CD4-positive, CD25-positive, alpha-beta regulatory T cell (primary cell): ENCODE data around the gene WDTC1. TPM values are rescaled to one million over a fixed set of nuclear protein-coding genes. Genes with fewer than 3 reads are reported as not detected.

Experiments
- ATAC-seq, 2 donors: fragments of 150-1000 bp; cut with Tn5 transposase; one replicate each; pipeline ENCODE4 v1.10.0; 2021; ENCODE audit warnings: low read depth in 2 of 2, moderate number of reproducible peaks in 2 of 2, moderate library complexity in 1 of 2
- DNase-seq, 3 donors: peaks; one replicate each; pipeline versions ENCODE4 v3.0.0 to v3.0.0-alpha.2; 2012 to 2022; ENCODE audit warnings: mixed read lengths in 1 of 3
- H3K27ac ChIP-seq: one replicate; pipeline ENCODE4 v1.7.0; 2013; ENCODE audit warnings: mild to moderate bottlenecking, low read length; ENCODE audit not compliant: insufficient read depth, poor library complexity, severe bottlenecking
- H3K27me3 ChIP-seq: one replicate; pipeline ENCODE4 v1.7.0; 2013; ENCODE audit warnings: low read length; ENCODE audit not compliant: control insufficient read depth, insufficient read depth
- H3K36me3 ChIP-seq: one replicate; pipeline ENCODE4 v1.7.0; 2013; ENCODE audit warnings: mild to moderate bottlenecking, low read length, moderate library complexity; ENCODE audit not compliant: control insufficient read depth, insufficient read depth
- H3K4me1 ChIP-seq: 2 replicates; pipeline ENCODE4 v1.7.0; 2013; ENCODE audit warnings: mild to moderate bottlenecking, low read length; ENCODE audit not compliant: insufficient read depth, control insufficient read depth, poor library complexity, severe bottlenecking
- H3K4me3 ChIP-seq: one replicate; pipeline ENCODE4 v1.7.0; 2013; ENCODE audit warnings: low read depth, mild to moderate bottlenecking, low read length, moderate library complexity
- H3K9me3 ChIP-seq, 2 experiments: 1 replicate in 1 of 2; 2 replicates in 1 of 2; pipeline ENCODE4 v1.7.0; 2013; ENCODE audit warnings: low read length in 2 of 2, mild to moderate bottlenecking in 1 of 2, moderate library complexity in 1 of 2; ENCODE audit not compliant: control insufficient read depth in 2 of 2
- H3K27ac Mint-ChIP-seq, 3 donors: one replicate each; pipeline ENCODE4 v1.8.0; 2020 to 2022; ENCODE audit warnings: mild to moderate bottlenecking in 3 of 3, mixed read lengths in 3 of 3, moderate library complexity in 2 of 3
- H3K27me3 Mint-ChIP-seq: one replicate; pipeline ENCODE4 v1.8.0; 2022; ENCODE audit warnings: mild to moderate bottlenecking, mixed read lengths
- H3K36me3 Mint-ChIP-seq: one replicate; pipeline ENCODE4 v1.8.0; 2020; ENCODE audit warnings: mixed read lengths
- H3K4me1 Mint-ChIP-seq, 4 donors: one replicate each; pipeline ENCODE4 v1.8.0; 2020 to 2022; ENCODE audit warnings: mixed read lengths in 4 of 4, mild to moderate bottlenecking in 1 of 4
- H3K4me3 Mint-ChIP-seq, 4 donors: one replicate each; pipeline ENCODE4 v1.8.0; 2020 to 2022; ENCODE audit warnings: mild to moderate bottlenecking in 4 of 4, mixed read lengths in 4 of 4, moderate library complexity in 3 of 4
- H3K9me3 Mint-ChIP-seq, 7 donors: one replicate each; pipeline ENCODE4 v1.8.0; 2020 to 2022; ENCODE audit warnings: mixed read lengths in 7 of 7, mild to moderate bottlenecking in 3 of 7, moderate library complexity in 2 of 7
- polyA plus RNA-seq, 4 donors: library from polyadenylated mRNA; unstranded; fragments of 300-500 nt; fragmentation: Illumina TruSeq; gene quantifications; one replicate each; pipeline ENCODE4 v1.2.3, GENCODE V29; 2021
- total RNA-seq: library from RNA; stranded (reverse); gene quantifications from one replicate; pipeline ENCODE4 v1.2.3, GENCODE V29; 2022

WDTC1 gene
- total and polyA plus RNA-seq, 5 donors from 2014 or later: 3.3 to 46.1 (median 5.6) TPM

- Mint-ChIP-seq H3K4me1 (peaks cover 0 to 40% (median 16%) of the 10 kb centered on the region in 4 donors), H3K27ac (no peak overlapping the region), H3K27me3 (no peaks in the 10 kb centered on the region), H3K4me3 (peak overlapping the region in 1 of 4 donors; percentile 66), H3K9me3 (no peaks in the 10 kb centered on the region), H3K36me3 (peaks cover 6% of the 10 kb centered on the region)
- peaks cover 42% of the 10 kb centered on the region for H3K4me1 ChIP-seq
- peaks cover 5% of the 10 kb centered on the region for H3K36me3 ChIP-seq
- no peaks in the 10 kb centered on the region for H3K27me3 ChIP-seq
- no peak overlapping the region for H3K4me3 ChIP-seq
- H3K27ac ChIP-seq: no peak overlapping the region
- ATAC-seq (no peak), DNase-seq (no peak)
- no peaks in the 10 kb centered on the region for H3K9me3 ChIP-seq
Measured at GRCh38 chr1:27353629-27354028, 119.2 kb downstream of the WDTC1 start.

DNA sequence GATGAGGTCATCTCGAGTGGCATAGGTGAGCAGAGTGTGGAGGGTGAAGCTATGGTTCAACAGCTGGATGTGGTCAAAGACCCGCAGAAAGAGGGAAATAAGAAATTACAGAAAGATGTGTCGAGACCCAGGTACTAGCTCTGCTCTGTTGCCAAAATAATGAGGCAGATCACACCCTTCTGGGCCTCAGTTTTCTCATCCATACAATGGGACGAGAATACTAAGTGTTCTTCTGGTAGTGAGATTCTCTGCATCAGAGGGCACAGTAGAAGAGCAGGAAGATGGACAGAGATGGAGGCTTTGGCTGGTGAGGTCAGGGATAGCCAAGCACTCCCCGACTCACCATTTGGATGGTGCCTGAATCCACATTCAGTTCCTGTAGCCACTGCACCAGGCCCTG is 121.3 kb downstream of the WDTC1 start:
- H3K9me3 Mint-ChIP-seq: no peaks in the 10 kb centered on the region
- peaks cover 6% of the 10 kb centered on the region for H3K36me3 Mint-ChIP-seq
- Histone ChIP-seq H3K27me3 (no peaks in the 10 kb centered on the region), H3K9me3 (no peaks in the 10 kb centered on the region), H3K27ac (peak overlapping the region; percentile 65), H3K36me3 (no peaks in the 10 kb centered on the region), H3K4me1 (peaks cover 45% of the 10 kb centered on the region), H3K4me3 (no peak overlapping the region)
- DNase-seq: no peak
- peaks cover 0 to 57% (median 26%) of the 10 kb centered on the region in 4 donors for H3K4me1 Mint-ChIP-seq
- peak overlapping the region in 2 of 3 donors; percentile 11 to 72 for H3K27ac Mint-ChIP-seq
- ATAC-seq: no peak
- peaks cover 4% of the 10 kb centered on the region for H3K27me3 Mint-ChIP-seq
- H3K4me3 Mint-ChIP-seq: peak overlapping the region; percentile 52 to 79 (median 77)

- Histone ChIP-seq H3K4me3 (no peak overlapping the region), H3K9me3 (no peaks in the 10 kb centered on the region), H3K4me1 (peaks cover 45% of the 10 kb centered on the region), H3K27ac (peak overlapping the region; percentile 65), H3K36me3 (no peaks in the 10 kb centered on the region), H3K27me3 (no peaks in the 10 kb centered on the region)
- H3K36me3 Mint-ChIP-seq: peaks cover 6% of the 10 kb centered on the region
- ATAC-seq (no peak), DNase-seq (no peak)
- H3K27me3 Mint-ChIP-seq: peaks cover 4% of the 10 kb centered on the region
- peaks cover 0 to 58% (median 26%) of the 10 kb centered on the region in 4 donors for H3K4me1 Mint-ChIP-seq
- no peaks in the 10 kb centered on the region for H3K9me3 Mint-ChIP-seq
- H3K4me3 Mint-ChIP-seq: peak overlapping the region; percentile 52 to 79 (median 77)
- peak overlapping the region; percentile 55 to 87 (median 72) for H3K27ac Mint-ChIP-seq
Measured at GRCh38 chr1:27356277-27356618, 121.8 kb downstream of the WDTC1 start.

GRCh38 chr1:27356619-27357280 is 122.3 kb downstream of the WDTC1 start:
- Histone ChIP-seq H3K4me3 (peak overlapping the region; percentile 37), H3K9me3 (no peaks in the 10 kb centered on the region), H3K27ac (peak overlapping the region; percentile 65), H3K36me3 (no peaks in the 10 kb centered on the region), H3K4me1 (peaks cover 45% of the 10 kb centered on the region), H3K27me3 (no peaks in the 10 kb centered on the region)
- Mint-ChIP-seq H3K27ac (peak overlapping the region; percentile 56 to 83 (median 75)), H3K9me3 (no peaks in the 10 kb centered on the region), H3K4me3 (peak overlapping the region; percentile 79 to 89 (median 83)), H3K4me1 (peaks cover 0 to 61% (median 26%) of the 10 kb centered on the region in 4 donors), H3K27me3 (peaks cover 4% of the 10 kb centered on the region), H3K36me3 (peaks cover 4% of the 10 kb centered on the region)
- ATAC-seq (peak; percentile 29 to 40), DNase-seq (peak in 1 of 3 donors; percentile 31)

- DNase-seq: peak; percentile 72 to 87 (median 84)
- Mint-ChIP-seq H3K4me1 (peaks cover 0 to 66% (median 26%) of the 10 kb centered on the region in 4 donors), H3K27ac (peak overlapping the region; percentile 56 to 83 (median 75)), H3K9me3 (no peaks in the 10 kb centered on the region), H3K27me3 (peaks cover 4% of the 10 kb centered on the region), H3K4me3 (peak overlapping the region; percentile 79 to 89 (median 83)), H3K36me3 (peaks cover 3% of the 10 kb centered on the region)
- H3K4me3 ChIP-seq: peak overlapping the region; percentile 37
- no peaks in the 10 kb centered on the region for H3K27me3 ChIP-seq
- no peaks in the 10 kb centered on the region for H3K9me3 ChIP-seq
- ATAC-seq: peak; percentile 73 to 81
- peak overlapping the region; percentile 65 for H3K27ac ChIP-seq
- H3K4me1 ChIP-seq: peaks cover 45% of the 10 kb centered on the region
- H3K36me3 ChIP-seq: no peaks in the 10 kb centered on the region
Measured at GRCh38 chr1:27357281-27358037, 123.0 kb downstream of the WDTC1 start.

Other genes starting within 250 kb of the WDTC1 start
- gene TRNP1, start 240.9 kb upstream of the WDTC1 start, total RNA-seq: not detected
- not detected for gene TRNP1, start 240.9 kb upstream of the WDTC1 start, polyA plus RNA-seq
- gene TENT5B, start 221.8 kb upstream of the WDTC1 start, total RNA-seq: not detected
- not detected for gene TENT5B, start 221.8 kb upstream of the WDTC1 start, polyA plus RNA-seq
- gene SLC9A1, start 79.5 kb upstream of the WDTC1 start, total RNA-seq: 32.3 TPM
- 1 to 10 TPM; 5.4 to 8.7 (median 7.0) TPM for gene SLC9A1, start 79.5 kb upstream of the WDTC1 start, polyA plus RNA-seq
- 26.3 TPM for gene TMEM222, start 87.5 kb downstream of the WDTC1 start, total RNA-seq
- 10 to 100 TPM; 59.9 to 71.2 (median 67.4) TPM for gene TMEM222, start 87.5 kb downstream of the WDTC1 start, polyA plus RNA-seq
- 191 TPM for gene SYTL1, start 107.4 kb downstream of the WDTC1 start, total RNA-seq
- 100 to 1,000 TPM in 3 of 4 donors, 10 to 100 TPM in 1; 91.0 to 138 (median 120) TPM for gene SYTL1, start 107.4 kb downstream of the WDTC1 start, polyA plus RNA-seq
- 4.5 TPM for gene MAP3K6, start 132.3 kb downstream of the WDTC1 start, total RNA-seq
- 1 to 10 TPM; 3.8 to 8.3 (median 6.2) TPM for gene MAP3K6, start 132.3 kb downstream of the WDTC1 start, polyA plus RNA-seq
- not detected for gene FCN3, start 140.2 kb downstream of the WDTC1 start, total RNA-seq
- not detected for gene FCN3, start 140.2 kb downstream of the WDTC1 start, polyA plus RNA-seq
- gene CD164L2, start 148.7 kb downstream of the WDTC1 start, total RNA-seq: not detected
- not detected for gene CD164L2, start 148.7 kb downstream of the WDTC1 start, polyA plus RNA-seq
- gene GPR3, start 158.0 kb downstream of the WDTC1 start, total RNA-seq: 0.47 TPM
- gene GPR3, start 158.0 kb downstream of the WDTC1 start, polyA plus RNA-seq: under 1 TPM in 2 of 4 donors, not detected in 2; 0.07 to 0.21 TPM